Measurements from ENCODE around the gene NOS1AP. TPM values are rescaled to one million over a fixed set of nuclear protein-coding genes. Genes with fewer than 3 reads are reported as not detected.

NOS1AP gene
- polyA plus RNA-seq, 3 donors, result 0.12 TPM; not detected in 2

DNA sequence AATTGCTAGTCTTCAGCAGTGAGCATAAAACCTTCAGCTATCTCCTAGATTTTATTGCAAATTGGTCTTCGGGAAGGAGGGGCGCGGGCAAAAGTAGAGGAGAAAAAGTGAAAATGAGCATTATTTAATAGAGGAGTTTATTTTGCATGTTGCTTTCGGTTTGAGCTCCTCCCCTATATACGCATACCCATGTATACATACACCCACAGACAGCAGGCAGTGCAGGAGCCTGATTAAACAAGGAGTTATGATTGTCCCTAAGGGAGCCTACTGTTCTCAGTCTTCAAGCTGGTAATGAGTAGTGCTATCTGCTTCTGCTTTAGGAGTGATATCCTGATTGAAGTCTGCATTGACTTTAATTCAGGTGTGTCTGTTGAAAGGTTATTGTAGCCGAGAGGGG is 173.3 kb downstream of the NOS1AP start:
- Histone ChIP-seq H3K9ac (ENCODE audit: insufficient read depth, low read length, poor library complexity, severe bottlenecking) (no peak overlapping the region), H3K36me3 (replicated peaks in 1 of 2; ENCODE audit: control insufficient read depth in 1 of 2, insufficient read depth in 2 of 2, low read length in 2 of 2) (no peaks in the 10 kb centered on the region), H3K4me1 (ENCODE audit: control insufficient read depth in 1 of 2, insufficient read depth in 2 of 2, low read length in 2 of 2) (no peaks in the 10 kb centered on the region), H3K9me3 (replicated peaks in 1 of 2; ENCODE audit: control insufficient read depth in 1 of 2, insufficient read depth in 1 of 2, low read length in 2 of 2) (no peaks in the 10 kb centered on the region), H3K79me2 (ENCODE audit: insufficient read depth, low read length) (no peaks in the 10 kb centered on the region), H3K27me3 (ENCODE audit: control insufficient read depth in 2 of 2, insufficient read depth in 2 of 2, low read length in 2 of 2) (no peaks in the 10 kb centered on the region), H3K27ac (ENCODE audit: low read depth in 1 of 2, low read length in 2 of 2) (no peak overlapping the region), H2AFZ (ENCODE audit: insufficient read depth, low read depth, low read length, poor library complexity, severe bottlenecking) (no peak overlapping the region), H3K4me3 (replicated peaks in 1 of 3; ENCODE audit: low read depth in 2 of 3, low read length in 3 of 3) (no peak overlapping the region), H4K20me1 (ENCODE audit: insufficient read depth, low read length) (no peaks in the 10 kb centered on the region), H3K4me2 (replicated peaks; ENCODE audit: extremely low read depth, low read length, poor library complexity, severe bottlenecking) (no peak overlapping the region)
- peaks cover 8% of the 10 kb centered on the region for H3K4me1 Mint-ChIP-seq
- WGBS (ENCODE audit: insufficient coverage), result 100% methylated on average over 1 of the region's 6 CpGs
- no peak overlapping the region for H3K4me3 Mint-ChIP-seq
- peak overlapping the region in 1 of 7 donors; percentile 13 for H3K27ac Mint-ChIP-seq
- no peak for TF ChIP-seq CTCF (IDR thresholded peaks at IDR 0.05)
- no peak for DNase-seq
- intact Hi-C loops (cut with micrococcal nuclease), result no loop called here
- no peaks in the 10 kb centered on the region for H3K36me3 Mint-ChIP-seq
- peaks cover 0 to 2% (median 0%) of the 10 kb centered on the region in 7 donors for H3K9me3 Mint-ChIP-seq
- H3K27me3 Mint-ChIP-seq (ENCODE audit: low read depth in 3 of 3), result peaks cover 0 to 4% (median 0%) of the 10 kb centered on the region in 3 donors

DNA sequence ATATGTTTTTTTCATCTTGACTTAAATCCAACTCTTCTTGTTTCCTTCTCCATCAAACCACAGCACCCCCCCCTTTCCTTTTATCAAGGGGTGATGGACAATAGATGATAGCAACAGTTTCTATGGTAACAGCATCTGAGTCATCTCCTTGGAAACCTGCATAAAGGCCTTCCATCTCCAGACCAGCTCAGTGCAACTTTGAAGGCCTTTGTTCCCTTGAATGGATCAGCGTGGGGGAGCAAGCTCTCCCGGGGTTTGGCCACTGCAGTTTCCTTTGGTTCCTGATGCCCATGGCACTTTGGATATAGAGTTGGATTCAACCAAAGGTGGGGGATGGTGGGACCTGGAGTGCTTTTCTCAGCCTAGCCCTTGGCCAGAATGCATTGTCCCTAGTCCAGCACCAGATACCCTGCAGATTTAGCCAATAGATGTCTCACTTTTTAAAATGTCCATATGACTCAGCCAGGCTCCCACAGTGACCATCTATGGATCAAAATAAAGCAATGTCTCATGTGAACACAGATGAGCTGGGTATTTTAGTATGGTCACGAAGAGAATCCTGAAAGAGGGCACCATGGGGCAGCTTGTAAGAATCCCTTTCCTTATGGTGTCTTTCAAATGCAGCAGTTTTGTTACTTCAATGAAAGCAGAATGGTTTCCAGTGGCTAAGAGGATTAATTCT is 179.5 kb downstream of the NOS1AP start:
- no peaks in the 10 kb centered on the region for H3K27me3 Mint-ChIP-seq (ENCODE audit: low read depth in 3 of 3)
- peaks cover 0 to 1% (median 0%) of the 10 kb centered on the region in 7 donors for H3K9me3 Mint-ChIP-seq
- Histone ChIP-seq H3K9ac (ENCODE audit: insufficient read depth, low read length, poor library complexity, severe bottlenecking) (no peak overlapping the region), H3K27me3 (ENCODE audit: control insufficient read depth in 2 of 2, insufficient read depth in 2 of 2, low read length in 2 of 2) (no peaks in the 10 kb centered on the region), H3K4me3 (replicated peaks in 1 of 3; ENCODE audit: low read depth in 2 of 3, low read length in 3 of 3) (no peak overlapping the region), H3K27ac (ENCODE audit: low read depth in 1 of 2, low read length in 2 of 2) (no peak overlapping the region), H3K79me2 (ENCODE audit: insufficient read depth, low read length) (no peaks in the 10 kb centered on the region), H4K20me1 (ENCODE audit: insufficient read depth, low read length) (no peaks in the 10 kb centered on the region), H3K4me2 (replicated peaks; ENCODE audit: extremely low read depth, low read length, poor library complexity, severe bottlenecking) (no peak overlapping the region), H3K9me3 (replicated peaks in 1 of 2; ENCODE audit: control insufficient read depth in 1 of 2, insufficient read depth in 1 of 2, low read length in 2 of 2) (no peaks in the 10 kb centered on the region), H2AFZ (ENCODE audit: insufficient read depth, low read depth, low read length, poor library complexity, severe bottlenecking) (no peak overlapping the region), H3K4me1 (ENCODE audit: control insufficient read depth in 1 of 2, insufficient read depth in 2 of 2, low read length in 2 of 2) (peaks cover 2 to 16% of the 10 kb centered on the region in 2 donors), H3K36me3 (replicated peaks in 1 of 2; ENCODE audit: control insufficient read depth in 1 of 2, insufficient read depth in 2 of 2, low read length in 2 of 2) (no peaks in the 10 kb centered on the region)
- no peak for DNase-seq
- 94% methylated on average over 3 of the region's 3 CpGs for WGBS (ENCODE audit: insufficient coverage)
- H3K27ac Mint-ChIP-seq, result no peak overlapping the region
- intact Hi-C loops (cut with micrococcal nuclease), result no loop called here
- no peak overlapping the region for H3K4me3 Mint-ChIP-seq
- H3K4me1 Mint-ChIP-seq, result peaks cover 19% of the 10 kb centered on the region
- H3K36me3 Mint-ChIP-seq, result no peaks in the 10 kb centered on the region
- no peak for TF ChIP-seq CTCF (IDR thresholded peaks at IDR 0.05)
